Effector memory CD8-positive, alpha-beta T cell (primary cell): ENCODE measurements around the gene MIPEP.

Experiments
- ATAC-seq: fragments of 150-1000 bp; cut with Tn5 transposase; replicated peaks from 2 replicates; pipeline ENCODE4 v1.10.0; 2021; ENCODE audit warnings: mild to moderate bottlenecking, moderate library complexity
- DNase-seq, 3 experiments: peaks; one replicate each; pipeline ENCODE4 v3.0.0; 2021
- H3K27ac Mint-ChIP-seq, 2 donors: one replicate each; pipeline ENCODE4 v1.8.0; 2022; ENCODE audit warnings: mild to moderate bottlenecking in 2 of 2, mixed read lengths in 2 of 2, moderate library complexity in 2 of 2
- H3K27me3 Mint-ChIP-seq, 2 donors: one replicate each; pipeline ENCODE4 v1.8.0; 2022; ENCODE audit warnings: mixed read lengths in 2 of 2
- H3K36me3 Mint-ChIP-seq: one replicate; pipeline ENCODE4 v1.8.0; 2022; ENCODE audit warnings: mild to moderate bottlenecking, moderate library complexity, mixed read lengths; ENCODE audit not compliant: insufficient read depth
- H3K4me1 Mint-ChIP-seq, 2 donors: one replicate each; pipeline ENCODE4 v1.8.0; 2022; ENCODE audit warnings: low read depth in 2 of 2, mixed read lengths in 2 of 2
- H3K4me3 Mint-ChIP-seq, 2 donors: one replicate each; pipeline ENCODE4 v1.8.0; 2022; ENCODE audit warnings: mild to moderate bottlenecking in 2 of 2, mixed read lengths in 2 of 2, moderate library complexity in 2 of 2
- H3K9me3 Mint-ChIP-seq, 2 donors: one replicate each; pipeline ENCODE4 v1.8.0; 2022; ENCODE audit warnings: mixed read lengths in 2 of 2

MIPEP gene

GRCh38 chr13:23833733-23834611 lies 55.2 kb downstream of the MIPEP start:
- Mint-ChIP-seq H3K4me3 (no peak overlapping the region), H3K27me3 (no peaks in the 10 kb centered on the region), H3K36me3 (peaks cover 10% of the 10 kb centered on the region), H3K9me3 (no peaks in the 10 kb centered on the region), H3K4me1 (no peaks in the 10 kb centered on the region), H3K27ac (peak overlapping the region; percentile 11 to 61)
- DNase-seq (no peak), ATAC-seq (no peak)

- no peaks in the 10 kb centered on the region for H3K27me3 Mint-ChIP-seq
- no peak for DNase-seq
- no peak overlapping the region for H3K4me3 Mint-ChIP-seq
- no peaks in the 10 kb centered on the region for H3K9me3 Mint-ChIP-seq
- no peaks in the 10 kb centered on the region for H3K36me3 Mint-ChIP-seq
- no peak for ATAC-seq
- H3K4me1 Mint-ChIP-seq, result no peaks in the 10 kb centered on the region
- H3K27ac Mint-ChIP-seq, result no peak overlapping the region
Observed at GRCh38 chr13:23828866-23829265, 60.3 kb downstream of the MIPEP start.

- no peak overlapping the region for H3K27ac Mint-ChIP-seq
- no peak overlapping the region for H3K4me3 Mint-ChIP-seq
- no peaks in the 10 kb centered on the region for H3K4me1 Mint-ChIP-seq
- no peaks in the 10 kb centered on the region for H3K9me3 Mint-ChIP-seq
- no peaks in the 10 kb centered on the region for H3K27me3 Mint-ChIP-seq
- no peak for ATAC-seq
- DNase-seq, result no peak
- no peaks in the 10 kb centered on the region for H3K36me3 Mint-ChIP-seq
Observed at GRCh38 chr13:23828086-23828485, 61.1 kb downstream of the MIPEP start.

- no peak overlapping the region for H3K27ac Mint-ChIP-seq
- H3K4me1 Mint-ChIP-seq, result no peaks in the 10 kb centered on the region
- H3K36me3 Mint-ChIP-seq, result no peaks in the 10 kb centered on the region
Observed at GRCh38 chr13:23825179-23825578, 64.0 kb downstream of the MIPEP start.

GRCh38 chr13:23824371-23824770 lies 64.8 kb downstream of the MIPEP start:
- H3K27me3 Mint-ChIP-seq, result no peaks in the 10 kb centered on the region
- no peak for DNase-seq
- no peaks in the 10 kb centered on the region for H3K4me1 Mint-ChIP-seq
- H3K4me3 Mint-ChIP-seq, result no peak overlapping the region
- no peak for ATAC-seq
- no peaks in the 10 kb centered on the region for H3K36me3 Mint-ChIP-seq
- H3K27ac Mint-ChIP-seq, result no peak overlapping the region
- H3K9me3 Mint-ChIP-seq, result no peaks in the 10 kb centered on the region

More at GRCh38 chr13:23825179-23825578, 64.0 kb downstream of the MIPEP start:
- DNase-seq (no peak), ATAC-seq (no peak)
- H3K9me3 Mint-ChIP-seq, result no peaks in the 10 kb centered on the region
- no peak overlapping the region for H3K4me3 Mint-ChIP-seq
- no peaks in the 10 kb centered on the region for H3K27me3 Mint-ChIP-seq

- Mint-ChIP-seq H3K9me3 (no peaks in the 10 kb centered on the region), H3K27me3 (no peaks in the 10 kb centered on the region), H3K4me1 (peaks cover 3 to 6% of the 10 kb centered on the region in 2 donors), H3K27ac (no peak overlapping the region), H3K4me3 (no peak overlapping the region), H3K36me3 (no peaks in the 10 kb centered on the region)
- no peak for DNase-seq
- no peak for ATAC-seq
Observed at GRCh38 chr13:23822252-23822824, 66.9 kb downstream of the MIPEP start.

- Mint-ChIP-seq H3K9me3 (no peaks in the 10 kb centered on the region), H3K36me3 (no peaks in the 10 kb centered on the region), H3K4me1 (peaks cover 4 to 7% of the 10 kb centered on the region in 2 donors), H3K27me3 (no peaks in the 10 kb centered on the region), H3K4me3 (no peak overlapping the region), H3K27ac (no peak overlapping the region)
- ATAC-seq, result no peak
- no peak for DNase-seq
Observed at GRCh38 chr13:23820530-23820929, 68.7 kb downstream of the MIPEP start.

- ATAC-seq (peak; percentile 57), DNase-seq (no peak)
- H3K4me1 Mint-ChIP-seq, result peaks cover 4 to 7% of the 10 kb centered on the region in 2 donors
- H3K4me3 Mint-ChIP-seq, result no peak overlapping the region
- no peaks in the 10 kb centered on the region for H3K36me3 Mint-ChIP-seq
- no peaks in the 10 kb centered on the region for H3K9me3 Mint-ChIP-seq
- no peaks in the 10 kb centered on the region for H3K27me3 Mint-ChIP-seq
- H3K27ac Mint-ChIP-seq, result no peak overlapping the region
Observed at GRCh38 chr13:23817830-23818229, 71.4 kb downstream of the MIPEP start.

- ATAC-seq (no peak), DNase-seq (no peak)
- H3K27me3 Mint-ChIP-seq, result no peaks in the 10 kb centered on the region
- no peak overlapping the region for H3K4me3 Mint-ChIP-seq
- no peaks in the 10 kb centered on the region for H3K9me3 Mint-ChIP-seq
- H3K4me1 Mint-ChIP-seq, result peaks cover 4 to 7% of the 10 kb centered on the region in 2 donors
- no peaks in the 10 kb centered on the region for H3K36me3 Mint-ChIP-seq
- no peak overlapping the region for H3K27ac Mint-ChIP-seq
Observed at GRCh38 chr13:23817136-23817535, 72.1 kb downstream of the MIPEP start.

GRCh38 chr13:23813635-23814034 lies 75.6 kb downstream of the MIPEP start:
- no peak overlapping the region for H3K27ac Mint-ChIP-seq
- peaks cover 4 to 7% of the 10 kb centered on the region in 2 donors for H3K4me1 Mint-ChIP-seq
- no peaks in the 10 kb centered on the region for H3K9me3 Mint-ChIP-seq
- DNase-seq, result no peak
- H3K4me3 Mint-ChIP-seq, result no peak overlapping the region
- no peak for ATAC-seq
- H3K36me3 Mint-ChIP-seq, result no peaks in the 10 kb centered on the region
- H3K27me3 Mint-ChIP-seq, result no peaks in the 10 kb centered on the region

- Mint-ChIP-seq H3K27ac (no peak overlapping the region), H3K27me3 (no peaks in the 10 kb centered on the region), H3K36me3 (no peaks in the 10 kb centered on the region), H3K4me3 (no peak overlapping the region), H3K9me3 (no peaks in the 10 kb centered on the region), H3K4me1 (no peaks in the 10 kb centered on the region)
- DNase-seq (no peak), ATAC-seq (no peak)
Observed at GRCh38 chr13:23811366-23812062, 77.7 kb downstream of the MIPEP start.

GRCh38 chr13:23810685-23811240 lies 78.4 kb downstream of the MIPEP start:
- H3K27ac Mint-ChIP-seq, result no peak overlapping the region
- no peaks in the 10 kb centered on the region for H3K4me1 Mint-ChIP-seq
- H3K27me3 Mint-ChIP-seq, result no peaks in the 10 kb centered on the region
- no peak overlapping the region for H3K4me3 Mint-ChIP-seq
- no peaks in the 10 kb centered on the region for H3K36me3 Mint-ChIP-seq
- ATAC-seq (no peak), DNase-seq (no peak)
- no peaks in the 10 kb centered on the region for H3K9me3 Mint-ChIP-seq

- Mint-ChIP-seq H3K9me3 (no peaks in the 10 kb centered on the region), H3K36me3 (no peaks in the 10 kb centered on the region), H3K4me1 (no peaks in the 10 kb centered on the region), H3K27ac (no peak overlapping the region), H3K27me3 (no peaks in the 10 kb centered on the region), H3K4me3 (no peak overlapping the region)
- ATAC-seq (no peak), DNase-seq (no peak)
Observed at GRCh38 chr13:23808803-23809202, 80.4 kb downstream of the MIPEP start.
